ENCODE measurements around the gene CYP24A1. TPM values are rescaled to one million over a fixed set of nuclear protein-coding genes. Genes with fewer than 3 reads are reported as not detected.

Gene CYP24A1
- total RNA-seq, 1 donor from 2014 or later = 0.73 TPM

DNA sequence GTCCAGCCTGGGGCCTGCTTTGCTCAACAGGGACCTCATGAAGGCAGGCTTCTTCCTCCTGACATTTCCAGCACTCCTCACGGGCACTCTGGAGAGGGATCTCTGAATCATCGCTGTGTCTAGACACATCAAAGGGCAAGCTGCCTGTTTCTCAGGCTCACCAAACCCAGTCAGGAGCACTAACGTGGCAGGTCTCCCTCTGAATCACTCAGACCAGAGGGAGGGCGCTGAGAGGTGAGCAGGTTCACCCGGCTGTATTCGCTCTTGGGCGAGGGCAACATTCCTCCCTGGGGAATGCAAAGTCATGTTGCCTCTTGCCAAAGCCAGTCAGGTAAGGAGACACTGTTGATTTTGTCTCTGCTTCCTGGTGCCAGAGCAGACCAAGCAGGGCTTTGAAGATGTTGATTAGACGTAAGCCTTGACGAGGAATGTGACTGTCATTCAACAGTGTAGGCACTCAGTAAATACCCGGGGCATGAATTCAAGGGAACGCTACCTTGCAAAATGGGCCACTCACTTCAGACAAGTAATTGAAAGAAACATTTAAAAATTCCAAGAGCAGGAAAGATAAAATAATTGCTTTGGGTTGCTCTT, 50.1 kb downstream of the CYP24A1 start:
- Histone ChIP-seq H3K27ac (ENCODE audit: low read depth, low read length) (peak overlapping the region; percentile 99), H3K9ac (ENCODE audit: low read length) (peak overlapping the region; percentile 77), H3K27me3 (ENCODE audit: insufficient read depth, low read length) (no peaks in the 10 kb centered on the region), H3K79me2 (ENCODE audit: insufficient read depth, low read length) (no peaks in the 10 kb centered on the region), H3K36me3 (ENCODE audit: insufficient read depth, low read length) (no peaks in the 10 kb centered on the region), H3K4me1 (ENCODE audit: insufficient read depth, low read length) (peaks cover 32% of the 10 kb centered on the region), H4K20me1 (ENCODE audit: insufficient read depth, low read length) (no peaks in the 10 kb centered on the region), H3K4me3 (ENCODE audit: insufficient read depth, low read depth, low read length) (no peak overlapping the region), H2AFZ (ENCODE audit: low read depth, low read length) (peak overlapping the region; percentile 1), H3K9me3 (ENCODE audit: insufficient read depth, low read depth, low read length) (no peaks in the 10 kb centered on the region), H3K4me2 (ENCODE audit: low read length) (peak overlapping the region; percentile 52)
- H3K27ac Mint-ChIP-seq (ENCODE audit: unreplicated experiment) = peak overlapping the region; percentile 97
- TF ChIP-seq, protein P1, sequence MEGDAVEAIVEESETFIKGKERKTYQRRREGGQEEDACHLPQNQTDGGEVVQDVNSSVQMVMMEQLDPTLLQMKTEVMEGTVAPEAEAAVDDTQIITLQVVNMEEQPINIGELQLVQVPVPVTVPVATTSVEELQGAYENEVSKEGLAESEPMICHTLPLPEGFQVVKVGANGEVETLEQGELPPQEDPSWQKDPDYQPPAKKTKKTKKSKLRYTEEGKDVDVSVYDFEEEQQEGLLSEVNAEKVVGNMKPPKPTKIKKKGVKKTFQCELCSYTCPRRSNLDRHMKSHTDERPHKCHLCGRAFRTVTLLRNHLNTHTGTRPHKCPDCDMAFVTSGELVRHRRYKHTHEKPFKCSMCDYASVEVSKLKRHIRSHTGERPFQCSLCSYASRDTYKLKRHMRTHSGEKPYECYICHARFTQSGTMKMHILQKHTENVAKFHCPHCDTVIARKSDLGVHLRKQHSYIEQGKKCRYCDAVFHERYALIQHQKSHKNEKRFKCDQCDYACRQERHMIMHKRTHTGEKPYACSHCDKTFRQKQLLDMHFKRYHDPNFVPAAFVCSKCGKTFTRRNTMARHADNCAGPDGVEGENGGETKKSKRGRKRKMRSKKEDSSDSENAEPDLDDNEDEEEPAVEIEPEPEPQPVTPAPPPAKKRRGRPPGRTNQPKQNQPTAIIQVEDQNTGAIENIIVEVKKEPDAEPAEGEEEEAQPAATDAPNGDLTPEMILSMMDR (IDR thresholded peaks at IDR 0.05; ENCODE audit: insufficient read depth, low read depth, low read length) = no peak
- TF ChIP-seq EZH2 (IDR thresholded peaks at IDR 0.05; ENCODE audit: insufficient read depth, low read length) = no peak
- no peaks in the 10 kb centered on the region for H3K27me3 Mint-ChIP-seq (ENCODE audit: low read depth, unreplicated experiment)
- DNase-seq (ENCODE audit: low read depth) (peak; percentile 99), FAIRE-seq (no peak)
- H3K36me3 Mint-ChIP-seq (ENCODE audit: low read depth, unreplicated experiment) = no peaks in the 10 kb centered on the region
- no peaks in the 10 kb centered on the region for H3K9me3 Mint-ChIP-seq (ENCODE audit: unreplicated experiment)
- peak overlapping the region; percentile 29 for H3K4me3 Mint-ChIP-seq (ENCODE audit: unreplicated experiment)
- peaks cover 49% of the 10 kb centered on the region for H3K4me1 Mint-ChIP-seq (ENCODE audit: low read depth, unreplicated experiment)

DNA sequence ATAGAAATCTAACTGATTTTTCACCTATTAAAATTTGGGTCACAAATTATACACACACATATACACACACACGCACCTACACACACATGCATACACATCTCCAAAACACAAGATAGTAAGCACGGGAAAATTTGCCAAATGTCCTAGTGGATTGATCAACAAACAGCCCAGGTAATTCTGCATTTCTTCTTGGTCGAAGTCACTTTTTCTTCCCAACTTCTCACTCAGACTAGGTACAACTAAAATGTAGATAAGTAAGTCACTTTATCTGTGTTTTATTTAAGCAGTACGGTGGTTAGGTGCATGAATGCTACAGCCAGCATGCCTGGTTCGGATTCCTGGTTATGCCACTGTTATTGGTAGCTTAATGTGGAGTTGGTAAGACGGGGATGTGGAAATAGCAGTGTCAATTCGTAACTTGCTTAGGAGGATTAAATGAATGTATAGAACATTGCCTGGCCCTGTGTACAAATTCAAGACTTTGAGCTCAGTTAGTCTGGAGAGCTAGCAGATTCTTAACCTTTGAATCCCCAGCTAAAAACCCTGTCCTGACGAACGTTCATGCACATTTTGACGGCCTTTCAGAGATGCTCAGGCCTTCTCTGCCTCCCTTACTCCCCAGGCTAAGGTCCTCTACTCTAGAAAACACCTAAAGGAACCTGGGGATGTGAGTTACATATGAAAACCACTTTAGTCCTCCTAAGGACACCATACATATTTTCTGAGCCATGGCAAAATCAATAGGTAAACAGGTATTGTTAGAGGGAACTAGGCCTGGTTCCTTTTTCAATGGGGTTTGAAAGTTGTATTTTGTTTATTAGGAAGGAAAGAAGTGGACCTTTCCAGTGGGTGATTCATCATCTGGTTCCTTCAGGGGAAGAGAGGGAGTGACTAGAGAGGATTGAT, 50.9 kb downstream of the CYP24A1 start:
- H3K4me3 ChIP-seq (ENCODE audit: insufficient read depth, low read depth, low read length) = no peak overlapping the region
- no peaks in the 10 kb centered on the region for H3K36me3 ChIP-seq (ENCODE audit: insufficient read depth, low read length)
- peak; percentile 81 for FAIRE-seq
- DNase-seq (ENCODE audit: low read depth) = no peak
- peak overlapping the region; percentile 99 for H3K27ac ChIP-seq (ENCODE audit: low read depth, low read length)
- H3K9ac ChIP-seq (ENCODE audit: low read length) = peak overlapping the region; percentile 77
- TF ChIP-seq EZH2 (IDR thresholded peaks at IDR 0.05; ENCODE audit: insufficient read depth, low read length) = no peak
- TF ChIP-seq, protein P1 (IDR thresholded peaks at IDR 0.05; ENCODE audit: insufficient read depth, low read depth, low read length) = no peak
- H3K4me3 Mint-ChIP-seq (ENCODE audit: unreplicated experiment) = no peak overlapping the region
- no peaks in the 10 kb centered on the region for H3K27me3 ChIP-seq (ENCODE audit: insufficient read depth, low read length)
- no peaks in the 10 kb centered on the region for H4K20me1 ChIP-seq (ENCODE audit: insufficient read depth, low read length)
- no peaks in the 10 kb centered on the region for H3K9me3 Mint-ChIP-seq (ENCODE audit: unreplicated experiment)
- H3K79me2 ChIP-seq (ENCODE audit: insufficient read depth, low read length) = no peaks in the 10 kb centered on the region
- H3K27ac Mint-ChIP-seq (ENCODE audit: unreplicated experiment) = peak overlapping the region; percentile 97
- H3K4me2 ChIP-seq (ENCODE audit: low read length) = peak overlapping the region; percentile 52
- peaks cover 29% of the 10 kb centered on the region for H3K4me1 ChIP-seq (ENCODE audit: insufficient read depth, low read length)
- H3K36me3 Mint-ChIP-seq (ENCODE audit: low read depth, unreplicated experiment) = no peaks in the 10 kb centered on the region
- no peaks in the 10 kb centered on the region for H3K9me3 ChIP-seq (ENCODE audit: insufficient read depth, low read depth, low read length)
- no peaks in the 10 kb centered on the region for H3K27me3 Mint-ChIP-seq (ENCODE audit: low read depth, unreplicated experiment)
- H2AFZ ChIP-seq (ENCODE audit: low read depth, low read length) = no peak overlapping the region
- H3K4me1 Mint-ChIP-seq (ENCODE audit: low read depth, unreplicated experiment) = peaks cover 43% of the 10 kb centered on the region
